ENCODE data around the gene RAB12.

Gene RAB12

DNA sequence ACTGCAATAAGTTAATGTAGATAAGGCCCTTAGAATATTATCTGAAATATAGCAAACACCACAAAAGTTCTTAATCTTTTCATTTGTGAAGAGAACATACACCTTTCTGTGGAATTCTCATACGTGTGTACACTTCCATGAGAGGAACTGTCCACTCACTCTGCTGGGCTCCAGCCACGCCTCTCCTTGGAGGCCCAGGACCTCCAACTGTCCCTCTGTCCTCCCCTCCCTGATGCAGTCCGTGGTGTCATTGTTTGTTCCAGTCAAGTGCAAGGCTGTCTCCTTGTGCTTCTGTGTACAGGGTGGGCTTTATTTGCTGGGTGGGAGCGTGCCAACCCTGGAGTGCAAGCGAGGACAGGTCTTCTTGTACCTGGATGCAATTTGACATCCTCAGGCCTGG lies 8.7 kb downstream of the RAB12 start:
- Histone ChIP-seq H3K4me1 (ENCODE audit: control insufficient read depth, insufficient read depth, low read length) (peaks cover 16% of the 10 kb centered on the region), H3K9me3 (ENCODE audit: control insufficient read depth, insufficient read depth, low read depth, low read length) (no peaks in the 10 kb centered on the region), H3K36me3 (ENCODE audit: control insufficient read depth in 2 of 2, insufficient read depth in 1 of 2, low read length in 2 of 2) (no peaks in the 10 kb centered on the region; a peak in 1 of 3 replicates), H3K4me3 (ENCODE audit: low read depth, low read length) (no peak overlapping the region), H3K27ac (ENCODE audit: extremely low read depth, low read depth, low read length) (no peak overlapping the region)
- ChIA-PET POLR2A (no interaction called here), CTCF (no interaction called here)
- TF ChIP-seq ZNF837 (tag by site-specific recombination; IDR thresholded peaks at IDR 0.05): no peak
- TF ChIP-seq ZNF114 (tag by site-specific recombination; IDR thresholded peaks at IDR 0.05): no peak
- no peak for TF ChIP-seq TCF7L2 (IDR thresholded peaks at IDR 0.05; ENCODE audit: borderline replicate concordance, low read depth, low read length)
- no peak for TF ChIP-seq ZNF157 (tag by site-specific recombination; IDR thresholded peaks at IDR 0.05)
- TF ChIP-seq, protein P1, sequence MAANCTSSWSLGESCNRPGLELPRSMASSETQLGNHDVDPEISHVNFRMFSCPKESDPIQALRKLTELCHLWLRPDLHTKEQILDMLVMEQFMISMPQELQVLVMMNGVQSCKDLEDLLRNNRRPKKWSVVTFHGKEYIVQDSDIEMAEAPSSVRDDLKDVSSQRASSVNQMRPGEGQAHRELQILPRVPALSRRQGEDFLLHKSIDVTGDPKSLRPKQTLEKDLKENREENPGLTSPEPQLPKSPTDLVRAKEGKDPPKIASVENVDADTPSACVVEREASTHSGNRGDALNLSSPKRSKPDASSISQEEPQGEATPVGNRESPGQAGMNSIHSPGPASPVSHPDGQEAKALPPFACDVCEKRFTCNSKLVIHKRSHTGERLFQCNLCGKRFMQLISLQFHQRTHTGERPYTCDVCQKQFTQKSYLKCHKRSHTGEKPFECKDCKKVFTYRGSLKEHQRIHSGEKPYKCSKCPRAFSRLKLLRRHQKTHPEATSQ (tag by site-specific recombination; IDR thresholded peaks at IDR 0.05): no peak
- no peak for TF ChIP-seq ZNF621 (tag by site-specific recombination; IDR thresholded peaks at IDR 0.05)
- TF ChIP-seq GLI4 (tag by site-specific recombination; IDR thresholded peaks at IDR 0.05): no peak
- no peak for TF ChIP-seq ZNF174 (tag by site-specific recombination; IDR thresholded peaks at IDR 0.05)
- TF ChIP-seq SCRT2 (tag by site-specific recombination; IDR thresholded peaks at IDR 0.05): no peak
- TF ChIP-seq, protein P2, sequence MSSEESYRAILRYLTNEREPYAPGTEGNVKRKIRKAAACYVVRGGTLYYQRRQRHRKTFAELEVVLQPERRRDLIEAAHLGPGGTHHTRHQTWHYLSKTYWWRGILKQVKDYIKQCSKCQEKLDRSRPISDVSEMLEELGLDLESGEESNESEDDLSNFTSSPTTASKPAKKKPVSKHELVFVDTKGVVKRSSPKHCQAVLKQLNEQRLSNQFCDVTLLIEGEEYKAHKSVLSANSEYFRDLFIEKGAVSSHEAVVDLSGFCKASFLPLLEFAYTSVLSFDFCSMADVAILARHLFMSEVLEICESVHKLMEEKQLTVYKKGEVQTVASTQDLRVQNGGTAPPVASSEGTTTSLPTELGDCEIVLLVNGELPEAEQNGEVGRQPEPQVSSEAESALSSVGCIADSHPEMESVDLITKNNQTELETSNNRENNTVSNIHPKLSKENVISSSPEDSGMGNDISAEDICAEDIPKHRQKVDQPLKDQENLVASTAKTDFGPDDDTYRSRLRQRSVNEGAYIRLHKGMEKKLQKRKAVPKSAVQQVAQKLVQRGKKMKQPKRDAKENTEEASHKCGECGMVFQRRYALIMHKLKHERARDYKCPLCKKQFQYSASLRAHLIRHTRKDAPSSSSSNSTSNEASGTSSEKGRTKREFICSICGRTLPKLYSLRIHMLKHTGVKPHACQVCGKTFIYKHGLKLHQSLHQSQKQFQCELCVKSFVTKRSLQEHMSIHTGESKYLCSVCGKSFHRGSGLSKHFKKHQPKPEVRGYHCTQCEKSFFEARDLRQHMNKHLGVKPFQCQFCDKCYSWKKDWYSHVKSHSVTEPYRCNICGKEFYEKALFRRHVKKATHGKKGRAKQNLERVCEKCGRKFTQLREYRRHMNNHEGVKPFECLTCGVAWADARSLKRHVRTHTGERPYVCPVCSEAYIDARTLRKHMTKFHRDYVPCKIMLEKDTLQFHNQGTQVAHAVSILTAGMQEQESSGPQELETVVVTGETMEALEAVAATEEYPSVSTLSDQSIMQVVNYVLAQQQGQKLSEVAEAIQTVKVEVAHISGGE (tag by site-specific recombination; conservative IDR thresholded peaks at IDR 0.05; ENCODE audit: low read depth): no peak
- TF ChIP-seq KLF7 (tag by site-specific recombination; IDR thresholded peaks at IDR 0.05; ENCODE audit: borderline replicate concordance): no peak
- TF ChIP-seq ZNF175 (tag by site-specific recombination; IDR thresholded peaks at IDR 0.05): no peak
- TF ChIP-seq ZNF660 (tag by site-specific recombination; IDR thresholded peaks at IDR 0.05): no peak
- no peak for TF ChIP-seq ZNF239 (tag by site-specific recombination; IDR thresholded peaks at IDR 0.05)
- no peak for TF ChIP-seq ZNF561 (tag by site-specific recombination; IDR thresholded peaks at IDR 0.05; ENCODE audit: borderline replicate concordance)
- no peak for TF ChIP-seq ZNF629 (tag by site-specific recombination; IDR thresholded peaks at IDR 0.05)
- no peak for TF ChIP-seq GLIS2 (tag by site-specific recombination; IDR thresholded peaks at IDR 0.05)

DNA sequence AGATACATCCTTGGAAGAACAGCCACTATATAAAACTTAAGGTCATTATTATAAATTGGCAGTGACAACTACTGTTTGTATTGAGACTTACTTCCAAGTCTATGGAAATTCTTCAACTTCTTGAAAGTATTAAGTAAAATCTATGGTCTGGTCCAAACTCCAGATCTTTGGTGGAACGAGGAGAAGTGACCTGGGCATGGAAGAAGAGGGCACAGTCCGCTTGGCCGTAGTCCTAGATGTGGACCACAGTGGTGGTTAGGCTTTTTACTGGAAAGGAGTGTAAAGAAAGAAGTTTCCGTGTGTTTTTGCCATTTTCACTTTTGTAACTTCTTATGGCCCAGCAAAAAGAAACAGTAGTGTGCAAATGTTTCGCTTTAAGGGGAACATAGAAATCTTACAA lies 9.8 kb downstream of the RAB12 start:
- Histone ChIP-seq H3K9me3 (ENCODE audit: control insufficient read depth, insufficient read depth, low read depth, low read length) (no peaks in the 10 kb centered on the region), H3K4me3 (ENCODE audit: low read depth, low read length) (no peak overlapping the region), H3K27ac (ENCODE audit: extremely low read depth, low read depth, low read length) (no peak overlapping the region), H3K36me3 (ENCODE audit: control insufficient read depth in 2 of 2, insufficient read depth in 1 of 2, low read length in 2 of 2) (no peaks in the 10 kb centered on the region; a peak in 1 of 3 replicates), H3K4me1 (ENCODE audit: control insufficient read depth, insufficient read depth, low read length) (peaks cover 21% of the 10 kb centered on the region)
- CTCF ChIA-PET: no interaction called here
- POLR2A ChIA-PET: no interaction called here
- no peak for TF ChIP-seq ZSCAN30 (tag by site-specific recombination; IDR thresholded peaks at IDR 0.05)
- TF ChIP-seq, protein P3, sequence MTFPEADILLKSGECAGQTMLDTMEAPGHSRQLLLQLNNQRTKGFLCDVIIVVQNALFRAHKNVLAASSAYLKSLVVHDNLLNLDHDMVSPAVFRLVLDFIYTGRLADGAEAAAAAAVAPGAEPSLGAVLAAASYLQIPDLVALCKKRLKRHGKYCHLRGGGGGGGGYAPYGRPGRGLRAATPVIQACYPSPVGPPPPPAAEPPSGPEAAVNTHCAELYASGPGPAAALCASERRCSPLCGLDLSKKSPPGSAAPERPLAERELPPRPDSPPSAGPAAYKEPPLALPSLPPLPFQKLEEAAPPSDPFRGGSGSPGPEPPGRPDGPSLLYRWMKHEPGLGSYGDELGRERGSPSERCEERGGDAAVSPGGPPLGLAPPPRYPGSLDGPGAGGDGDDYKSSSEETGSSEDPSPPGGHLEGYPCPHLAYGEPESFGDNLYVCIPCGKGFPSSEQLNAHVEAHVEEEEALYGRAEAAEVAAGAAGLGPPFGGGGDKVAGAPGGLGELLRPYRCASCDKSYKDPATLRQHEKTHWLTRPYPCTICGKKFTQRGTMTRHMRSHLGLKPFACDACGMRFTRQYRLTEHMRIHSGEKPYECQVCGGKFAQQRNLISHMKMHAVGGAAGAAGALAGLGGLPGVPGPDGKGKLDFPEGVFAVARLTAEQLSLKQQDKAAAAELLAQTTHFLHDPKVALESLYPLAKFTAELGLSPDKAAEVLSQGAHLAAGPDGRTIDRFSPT (tag by site-specific recombination; IDR thresholded peaks at IDR 0.05): no peak
- TF ChIP-seq, protein P4, sequence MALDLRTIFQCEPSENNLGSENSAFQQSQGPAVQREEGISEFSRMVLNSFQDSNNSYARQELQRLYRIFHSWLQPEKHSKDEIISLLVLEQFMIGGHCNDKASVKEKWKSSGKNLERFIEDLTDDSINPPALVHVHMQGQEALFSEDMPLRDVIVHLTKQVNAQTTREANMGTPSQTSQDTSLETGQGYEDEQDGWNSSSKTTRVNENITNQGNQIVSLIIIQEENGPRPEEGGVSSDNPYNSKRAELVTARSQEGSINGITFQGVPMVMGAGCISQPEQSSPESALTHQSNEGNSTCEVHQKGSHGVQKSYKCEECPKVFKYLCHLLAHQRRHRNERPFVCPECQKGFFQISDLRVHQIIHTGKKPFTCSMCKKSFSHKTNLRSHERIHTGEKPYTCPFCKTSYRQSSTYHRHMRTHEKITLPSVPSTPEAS (tag by site-specific recombination; IDR thresholded peaks at IDR 0.05): no peak
- no peak for TF ChIP-seq ZNF423 (tag by site-specific recombination; IDR thresholded peaks at IDR 0.05)
- no peak for TF ChIP-seq ZNF292 (tag by site-specific recombination; IDR thresholded peaks at IDR 0.05; ENCODE audit: borderline replicate concordance, low read depth)
- no peak for TF ChIP-seq ZNF138 (tag by site-specific recombination; IDR thresholded peaks at IDR 0.05; ENCODE audit: borderline replicate concordance)
- TF ChIP-seq SCRT1 (tag by site-specific recombination; IDR thresholded peaks at IDR 0.05; ENCODE audit: borderline replicate concordance): no peak
- TF ChIP-seq, protein P5, sequence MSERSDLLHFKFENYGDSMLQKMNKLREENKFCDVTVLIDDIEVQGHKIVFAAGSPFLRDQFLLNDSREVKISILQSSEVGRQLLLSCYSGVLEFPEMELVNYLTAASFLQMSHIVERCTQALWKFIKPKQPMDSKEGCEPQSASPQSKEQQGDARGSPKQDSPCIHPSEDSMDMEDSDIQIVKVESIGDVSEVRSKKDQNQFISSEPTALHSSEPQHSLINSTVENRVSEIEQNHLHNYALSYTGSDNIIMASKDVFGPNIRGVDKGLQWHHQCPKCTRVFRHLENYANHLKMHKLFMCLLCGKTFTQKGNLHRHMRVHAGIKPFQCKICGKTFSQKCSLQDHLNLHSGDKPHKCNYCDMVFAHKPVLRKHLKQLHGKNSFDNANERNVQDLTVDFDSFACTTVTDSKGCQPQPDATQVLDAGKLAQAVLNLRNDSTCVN (tag by site-specific recombination; optimal IDR thresholded peaks at IDR 0.05): no peak
- TF ChIP-seq ZNF394 (tag by site-specific recombination; IDR thresholded peaks at IDR 0.05; ENCODE audit: borderline replicate concordance): no peak
- no peak for TF ChIP-seq KLF16 (tag by site-specific recombination; IDR thresholded peaks at IDR 0.05)
- no peak for TF ChIP-seq ZBTB7A (tag by site-specific recombination; IDR thresholded peaks at IDR 0.05; ENCODE audit: low read depth)
- TF ChIP-seq ZNF776 (tag by site-specific recombination; IDR thresholded peaks at IDR 0.05; ENCODE audit: borderline replicate concordance): no peak
